ENCODE measurements around the gene ONECUT3. TPM values are rescaled to one million over a fixed set of nuclear protein-coding genes. Genes with fewer than 3 reads are reported as not detected.

The ONECUT3 gene
- total and polyA plus RNA-seq, 4 donors, result not detected

DNA sequence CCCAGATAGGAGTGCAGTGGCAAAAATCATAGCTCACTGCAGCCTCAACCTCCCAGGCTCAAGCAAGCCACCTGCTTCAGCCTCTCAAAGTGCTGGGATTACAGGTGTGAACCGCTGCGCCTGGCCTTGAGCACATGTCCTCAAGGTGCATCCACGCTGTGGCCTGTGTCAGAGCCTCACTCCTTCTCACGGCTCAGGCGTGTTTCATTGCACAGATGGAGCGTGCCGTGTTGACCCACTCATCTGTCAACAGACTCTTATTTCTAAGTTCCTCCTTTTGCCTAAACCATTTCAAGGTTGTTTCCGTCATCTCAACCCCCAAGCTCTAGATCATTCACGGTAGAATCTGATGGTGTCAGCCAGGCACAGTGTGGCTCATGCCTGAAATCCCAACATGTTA lies 30.6 kb downstream of the ONECUT3 start:
- Histone ChIP-seq H3K4me1 (ENCODE audit: control insufficient read depth in 4 of 4, insufficient read depth in 4 of 4, low read length in 3 of 4) (peaks cover 0 to 3% (median 0%) of the 10 kb centered on the region in 4 donors), H3K9ac (ENCODE audit: low read depth in 1 of 2, low read length in 2 of 2) (no peak overlapping the region), H3K27me3 (ENCODE audit: control insufficient read depth in 4 of 4, insufficient read depth in 4 of 4, low read length in 3 of 4) (peaks cover 0 to under 1% (median 0%) of the 10 kb centered on the region in 4 donors), H3K9me3 (ENCODE audit: control insufficient read depth in 4 of 4, low read length in 3 of 4) (peaks cover 4 to 8% (median 5%) of the 10 kb centered on the region in 4 donors), H3K4me3 (ENCODE audit: low read depth in 1 of 3, low read length in 3 of 3) (no peak overlapping the region), H3K36me3 (ENCODE audit: control insufficient read depth in 4 of 4, insufficient read depth in 3 of 4, low read depth in 1 of 4, low read length in 3 of 4) (no peaks in the 10 kb centered on the region), H3K27ac (ENCODE audit: low read depth in 1 of 2, low read length in 2 of 2) (no peak overlapping the region)
- no peak for TF ChIP-seq RAD21 (IDR thresholded peaks at IDR 0.05)
- TF ChIP-seq TAF1 (conservative IDR thresholded peaks at IDR 0.05), result no peak
- TF ChIP-seq, protein P1, sequence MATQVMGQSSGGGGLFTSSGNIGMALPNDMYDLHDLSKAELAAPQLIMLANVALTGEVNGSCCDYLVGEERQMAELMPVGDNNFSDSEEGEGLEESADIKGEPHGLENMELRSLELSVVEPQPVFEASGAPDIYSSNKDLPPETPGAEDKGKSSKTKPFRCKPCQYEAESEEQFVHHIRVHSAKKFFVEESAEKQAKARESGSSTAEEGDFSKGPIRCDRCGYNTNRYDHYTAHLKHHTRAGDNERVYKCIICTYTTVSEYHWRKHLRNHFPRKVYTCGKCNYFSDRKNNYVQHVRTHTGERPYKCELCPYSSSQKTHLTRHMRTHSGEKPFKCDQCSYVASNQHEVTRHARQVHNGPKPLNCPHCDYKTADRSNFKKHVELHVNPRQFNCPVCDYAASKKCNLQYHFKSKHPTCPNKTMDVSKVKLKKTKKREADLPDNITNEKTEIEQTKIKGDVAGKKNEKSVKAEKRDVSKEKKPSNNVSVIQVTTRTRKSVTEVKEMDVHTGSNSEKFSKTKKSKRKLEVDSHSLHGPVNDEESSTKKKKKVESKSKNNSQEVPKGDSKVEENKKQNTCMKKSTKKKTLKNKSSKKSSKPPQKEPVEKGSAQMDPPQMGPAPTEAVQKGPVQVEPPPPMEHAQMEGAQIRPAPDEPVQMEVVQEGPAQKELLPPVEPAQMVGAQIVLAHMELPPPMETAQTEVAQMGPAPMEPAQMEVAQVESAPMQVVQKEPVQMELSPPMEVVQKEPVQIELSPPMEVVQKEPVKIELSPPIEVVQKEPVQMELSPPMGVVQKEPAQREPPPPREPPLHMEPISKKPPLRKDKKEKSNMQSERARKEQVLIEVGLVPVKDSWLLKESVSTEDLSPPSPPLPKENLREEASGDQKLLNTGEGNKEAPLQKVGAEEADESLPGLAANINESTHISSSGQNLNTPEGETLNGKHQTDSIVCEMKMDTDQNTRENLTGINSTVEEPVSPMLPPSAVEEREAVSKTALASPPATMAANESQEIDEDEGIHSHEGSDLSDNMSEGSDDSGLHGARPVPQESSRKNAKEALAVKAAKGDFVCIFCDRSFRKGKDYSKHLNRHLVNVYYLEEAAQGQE (IDR thresholded peaks at IDR 0.05), result no peak
- no peak for TF ChIP-seq YY1 (IDR thresholded peaks at IDR 0.05)
- no peak for TF ChIP-seq HNF4A (conservative IDR thresholded peaks at IDR 0.05)
- no peak for TF ChIP-seq GABPA (IDR thresholded peaks at IDR 0.05 in 1 of 2, conservative IDR thresholded peaks at IDR 0.05 in 1 of 2)
- no peak for TF ChIP-seq EGR1 (IDR thresholded peaks at IDR 0.05; ENCODE audit: low read depth in 2 of 2)
- TF ChIP-seq FOXA2 (IDR thresholded peaks at IDR 0.05), result no peak
- TF ChIP-seq, protein P2, sequence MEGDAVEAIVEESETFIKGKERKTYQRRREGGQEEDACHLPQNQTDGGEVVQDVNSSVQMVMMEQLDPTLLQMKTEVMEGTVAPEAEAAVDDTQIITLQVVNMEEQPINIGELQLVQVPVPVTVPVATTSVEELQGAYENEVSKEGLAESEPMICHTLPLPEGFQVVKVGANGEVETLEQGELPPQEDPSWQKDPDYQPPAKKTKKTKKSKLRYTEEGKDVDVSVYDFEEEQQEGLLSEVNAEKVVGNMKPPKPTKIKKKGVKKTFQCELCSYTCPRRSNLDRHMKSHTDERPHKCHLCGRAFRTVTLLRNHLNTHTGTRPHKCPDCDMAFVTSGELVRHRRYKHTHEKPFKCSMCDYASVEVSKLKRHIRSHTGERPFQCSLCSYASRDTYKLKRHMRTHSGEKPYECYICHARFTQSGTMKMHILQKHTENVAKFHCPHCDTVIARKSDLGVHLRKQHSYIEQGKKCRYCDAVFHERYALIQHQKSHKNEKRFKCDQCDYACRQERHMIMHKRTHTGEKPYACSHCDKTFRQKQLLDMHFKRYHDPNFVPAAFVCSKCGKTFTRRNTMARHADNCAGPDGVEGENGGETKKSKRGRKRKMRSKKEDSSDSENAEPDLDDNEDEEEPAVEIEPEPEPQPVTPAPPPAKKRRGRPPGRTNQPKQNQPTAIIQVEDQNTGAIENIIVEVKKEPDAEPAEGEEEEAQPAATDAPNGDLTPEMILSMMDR (IDR thresholded peaks at IDR 0.05; ENCODE audit: low read depth, low read length, missing input control), result no peak
- no peak for TF ChIP-seq RXRA (IDR thresholded peaks at IDR 0.05)
- no peak for TF ChIP-seq NR2F2 (IDR thresholded peaks at IDR 0.05)
- no peak for TF ChIP-seq JUND (IDR thresholded peaks at IDR 0.05)
- TF ChIP-seq SP1 (IDR thresholded peaks at IDR 0.05), result no peak
- no peak for TF ChIP-seq HNF4G (IDR thresholded peaks at IDR 0.05)
- TF ChIP-seq FOXA1 (IDR thresholded peaks at IDR 0.05), result no peak
- 72% methylated on average over 9 of the region's 9 CpGs for WGBS
- no peak for DNase-seq (ENCODE audit: low spot score)

DNA sequence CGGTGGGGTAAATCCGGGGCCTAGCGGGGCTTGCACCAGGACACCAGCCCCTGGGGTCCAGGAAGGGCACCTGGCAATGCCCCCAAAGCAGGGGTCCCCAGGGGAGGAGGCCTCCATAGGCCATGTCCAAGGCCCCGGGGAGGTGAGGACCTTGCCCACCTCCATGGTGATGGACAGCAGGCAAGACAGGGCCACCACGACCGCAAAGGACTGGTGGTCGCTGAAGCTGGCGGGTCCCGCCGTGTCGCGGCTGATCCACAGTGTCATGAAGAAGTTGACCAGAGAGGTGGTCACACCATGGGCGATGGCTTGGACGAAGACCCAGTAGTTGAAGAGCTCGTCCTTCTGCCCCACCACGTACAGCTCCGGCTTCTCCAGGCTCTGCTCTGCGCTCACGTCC lies 32.0 kb downstream of the ONECUT3 start:
- DNase-seq (ENCODE audit: low spot score), result no peak
- Histone ChIP-seq H3K9ac (ENCODE audit: low read depth in 1 of 2, low read length in 2 of 2) (no peak overlapping the region), H3K36me3 (ENCODE audit: control insufficient read depth in 4 of 4, insufficient read depth in 3 of 4, low read depth in 1 of 4, low read length in 3 of 4) (no peaks in the 10 kb centered on the region), H3K27ac (ENCODE audit: low read depth in 1 of 2, low read length in 2 of 2) (no peak overlapping the region), H3K9me3 (ENCODE audit: control insufficient read depth in 4 of 4, low read length in 3 of 4) (peaks cover 4 to 8% (median 5%) of the 10 kb centered on the region in 4 donors), H3K4me3 (ENCODE audit: low read depth in 1 of 3, low read length in 3 of 3) (no peak overlapping the region), H3K27me3 (ENCODE audit: control insufficient read depth in 4 of 4, insufficient read depth in 4 of 4, low read length in 3 of 4) (no peaks in the 10 kb centered on the region), H3K4me1 (ENCODE audit: control insufficient read depth in 4 of 4, insufficient read depth in 4 of 4, low read length in 3 of 4) (peaks cover 0 to 3% (median 0%) of the 10 kb centered on the region in 4 donors)
- 87% methylated on average over 19 of the region's 19 CpGs for WGBS
- no peak for TF ChIP-seq FOXA1 (IDR thresholded peaks at IDR 0.05)
- no peak for TF ChIP-seq HNF4A (conservative IDR thresholded peaks at IDR 0.05)
- TF ChIP-seq HNF4G (IDR thresholded peaks at IDR 0.05), result no peak
- TF ChIP-seq, protein P3, sequence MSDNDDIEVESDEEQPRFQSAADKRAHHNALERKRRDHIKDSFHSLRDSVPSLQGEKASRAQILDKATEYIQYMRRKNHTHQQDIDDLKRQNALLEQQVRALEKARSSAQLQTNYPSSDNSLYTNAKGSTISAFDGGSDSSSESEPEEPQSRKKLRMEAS (IDR thresholded peaks at IDR 0.05), result no peak
- TF ChIP-seq TAF1 (conservative IDR thresholded peaks at IDR 0.05), result no peak
- TF ChIP-seq RAD21 (IDR thresholded peaks at IDR 0.05), result no peak
- TF ChIP-seq NR2F2 (IDR thresholded peaks at IDR 0.05), result no peak
- TF ChIP-seq, protein P2 (IDR thresholded peaks at IDR 0.05; ENCODE audit: low read depth, low read length, missing input control), result no peak
- TF ChIP-seq RXRA (IDR thresholded peaks at IDR 0.05), result no peak
- TF ChIP-seq FOXA2 (IDR thresholded peaks at IDR 0.05), result no peak
- no peak for TF ChIP-seq GABPA (IDR thresholded peaks at IDR 0.05 in 1 of 2, conservative IDR thresholded peaks at IDR 0.05 in 1 of 2)
- TF ChIP-seq, protein P1 (IDR thresholded peaks at IDR 0.05), result no peak

Data from liver (tissue), 9 donors.